ENCODE data around the gene CDC42BPB. TPM values are rescaled to one million over a fixed set of nuclear protein-coding genes. Genes with fewer than 3 reads are reported as not detected.

CDC42BPB gene
- total RNA-seq, 1 donor from 2014 or later, result 1.6 TPM

- Mint-ChIP-seq H3K27me3 (ENCODE audit: insufficient read depth) (peaks cover 26% of the 10 kb centered on the region), H3K27ac (no peak overlapping the region), H3K4me3 (no peak overlapping the region), H3K9me3 (no peaks in the 10 kb centered on the region), H3K4me1 (ENCODE audit: low read depth) (no peaks in the 10 kb centered on the region), H3K36me3 (ENCODE audit: low read depth) (no peaks in the 10 kb centered on the region)
- DNase-seq (ENCODE audit: low spot score), result no peak
- intact Hi-C loops (cut with micrococcal nuclease), result no loop called here
These were observed 41.9 kb upstream of the CDC42BPB start for GRCh38 chr14:103099081-103099732.

DNA sequence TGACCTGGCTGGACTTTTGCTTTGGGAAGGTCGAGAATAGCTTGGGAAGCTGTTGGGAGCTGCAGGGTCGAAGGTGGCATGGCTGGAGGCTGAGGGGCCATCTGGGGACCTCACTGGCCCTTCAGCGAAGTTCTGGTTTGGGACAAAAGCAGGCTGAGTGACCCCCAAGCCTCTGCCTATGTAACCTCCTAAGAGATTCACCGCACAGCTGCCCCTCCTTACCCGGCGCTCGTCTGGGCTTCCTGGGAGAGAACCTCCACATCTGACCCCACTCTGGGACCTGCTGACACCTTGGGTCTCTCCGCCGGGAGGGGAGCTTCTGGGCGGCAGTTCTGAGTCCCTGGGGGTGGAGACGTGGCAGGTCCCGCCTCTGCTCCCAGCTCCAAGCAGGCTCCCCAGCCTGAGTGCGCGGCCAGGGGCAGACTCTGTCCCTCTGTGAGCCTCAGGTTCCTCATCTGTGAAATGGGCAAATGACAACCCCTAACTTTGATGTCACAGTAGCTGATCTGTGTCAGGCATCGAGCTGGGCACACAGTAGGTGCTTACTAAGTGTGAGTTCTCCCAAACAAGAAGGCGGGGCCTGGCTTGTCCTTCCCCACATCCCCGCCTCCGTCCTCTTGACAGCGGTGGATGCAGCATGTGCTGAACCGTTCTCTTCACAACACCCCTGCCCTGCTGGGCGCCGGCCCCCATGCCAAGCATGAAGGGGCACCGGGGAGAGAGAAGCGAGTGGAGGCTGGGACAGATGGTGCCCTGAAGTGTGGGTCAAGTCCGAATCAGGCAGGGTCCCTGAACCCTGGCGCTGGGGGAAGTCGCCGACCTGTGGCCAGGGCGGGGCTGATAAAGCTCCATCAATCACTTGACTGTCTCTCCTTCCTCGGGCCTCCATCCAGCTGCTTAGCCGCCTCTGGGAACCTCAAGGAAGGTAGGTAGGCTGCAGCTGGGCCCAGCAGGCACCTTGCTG is 40.9 kb upstream of the CDC42BPB start:
- intact Hi-C loops (cut with micrococcal nuclease), result no loop called here
- no peak overlapping the region for H3K4me3 Mint-ChIP-seq

GRCh38 chr14:103097244-103097993 is 40.1 kb upstream of the CDC42BPB start:
- H3K27me3 Mint-ChIP-seq (ENCODE audit: insufficient read depth), result peaks cover 15% of the 10 kb centered on the region
- H3K36me3 Mint-ChIP-seq (ENCODE audit: low read depth), result no peaks in the 10 kb centered on the region
- no peak for DNase-seq (ENCODE audit: low spot score)
- no peaks in the 10 kb centered on the region for H3K9me3 Mint-ChIP-seq
- H3K4me1 Mint-ChIP-seq (ENCODE audit: low read depth), result no peaks in the 10 kb centered on the region
- no peak overlapping the region for H3K4me3 Mint-ChIP-seq
- H3K27ac Mint-ChIP-seq, result no peak overlapping the region
- intact Hi-C loops (cut with micrococcal nuclease), result no loop called here

More for the DNA sequence above, 40.9 kb upstream of the CDC42BPB start:
- H3K27ac Mint-ChIP-seq, result no peak overlapping the region
- H3K9me3 Mint-ChIP-seq, result no peaks in the 10 kb centered on the region
- peaks cover 21% of the 10 kb centered on the region for H3K27me3 Mint-ChIP-seq (ENCODE audit: insufficient read depth)
- no peak for DNase-seq (ENCODE audit: low spot score)
- H3K4me1 Mint-ChIP-seq (ENCODE audit: low read depth), result no peaks in the 10 kb centered on the region
- no peaks in the 10 kb centered on the region for H3K36me3 Mint-ChIP-seq (ENCODE audit: low read depth)

- no peak for DNase-seq (ENCODE audit: low spot score)
- no peaks in the 10 kb centered on the region for H3K9me3 Mint-ChIP-seq
- intact Hi-C loops (cut with micrococcal nuclease), result no loop called here
- peaks cover 7% of the 10 kb centered on the region for H3K27me3 Mint-ChIP-seq (ENCODE audit: insufficient read depth)
- no peak overlapping the region for H3K4me3 Mint-ChIP-seq
- no peaks in the 10 kb centered on the region for H3K4me1 Mint-ChIP-seq (ENCODE audit: low read depth)
- no peak overlapping the region for H3K27ac Mint-ChIP-seq
- no peaks in the 10 kb centered on the region for H3K36me3 Mint-ChIP-seq (ENCODE audit: low read depth)
These were observed 39.0 kb upstream of the CDC42BPB start for GRCh38 chr14:103096387-103096786.

- Mint-ChIP-seq H3K4me1 (ENCODE audit: low read depth) (no peaks in the 10 kb centered on the region), H3K27ac (no peak overlapping the region), H3K27me3 (ENCODE audit: insufficient read depth) (no peaks in the 10 kb centered on the region), H3K4me3 (no peak overlapping the region), H3K9me3 (no peaks in the 10 kb centered on the region), H3K36me3 (ENCODE audit: low read depth) (no peaks in the 10 kb centered on the region)
- DNase-seq (ENCODE audit: low spot score), result no peak
- intact Hi-C loops (cut with micrococcal nuclease), result no loop called here
These were observed 37.9 kb upstream of the CDC42BPB start for GRCh38 chr14:103095210-103095778.

- Mint-ChIP-seq H3K4me3 (no peak within 1 kb of the TSS), H3K27me3 (ENCODE audit: insufficient read depth) (no peaks in the 10 kb centered on the region), H3K9me3 (no peaks in the 10 kb centered on the region), H3K27ac (no peak within 1 kb of the TSS), H3K4me1 (ENCODE audit: low read depth) (no peaks in the 10 kb centered on the region), H3K36me3 (ENCODE audit: low read depth) (no peaks in the 10 kb centered on the region)
- DNase-seq (ENCODE audit: low spot score), result no peak
- intact Hi-C loops (cut with micrococcal nuclease), result no loop called here
These were observed 37.3 kb upstream of the CDC42BPB start, which contains the start of gene EXOC3L4 for GRCh38 chr14:103094406-103095209. Gene EXOC3L4, plus strand, starts transcription at chr14:103094725. Its CDS starts 5,495 bp downstream, at chr14:103100220.

- Mint-ChIP-seq H3K36me3 (ENCODE audit: low read depth) (no peaks in the 10 kb centered on the region), H3K27ac (no peak overlapping the region), H3K27me3 (ENCODE audit: insufficient read depth) (no peaks in the 10 kb centered on the region), H3K4me3 (no peak overlapping the region), H3K9me3 (no peaks in the 10 kb centered on the region), H3K4me1 (ENCODE audit: low read depth) (no peaks in the 10 kb centered on the region)
- no peak for DNase-seq (ENCODE audit: low spot score)
- intact Hi-C loops (cut with micrococcal nuclease), result no loop called here
These were observed 36.6 kb upstream of the CDC42BPB start for GRCh38 chr14:103093856-103094405.

DNA sequence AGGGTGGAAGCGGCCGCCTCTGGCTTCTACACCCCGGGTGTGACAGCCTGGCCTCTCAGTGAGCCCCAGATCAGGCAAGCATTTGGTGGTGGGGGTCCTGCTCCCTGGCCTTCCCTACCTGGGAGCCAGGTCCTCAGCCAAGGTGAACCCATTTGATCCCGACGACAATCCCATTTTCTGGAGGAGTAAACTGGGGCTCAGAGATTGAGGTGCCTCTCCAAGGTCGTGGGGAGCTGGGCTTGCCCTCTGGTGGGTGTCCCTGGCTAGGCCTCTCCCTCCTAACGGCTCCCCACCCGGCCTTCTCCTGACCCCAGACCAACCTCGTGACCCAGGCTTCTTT is 34.5 kb upstream of the CDC42BPB start:
- Mint-ChIP-seq H3K36me3 (ENCODE audit: low read depth) (no peaks in the 10 kb centered on the region), H3K9me3 (no peaks in the 10 kb centered on the region), H3K27ac (no peak overlapping the region), H3K4me1 (ENCODE audit: low read depth) (no peaks in the 10 kb centered on the region), H3K27me3 (ENCODE audit: insufficient read depth) (no peaks in the 10 kb centered on the region), H3K4me3 (no peak overlapping the region)
- no peak for DNase-seq (ENCODE audit: low spot score)
- intact Hi-C loops (cut with micrococcal nuclease), result loop anchor here (1.0 kb wide), 2 partner anchors 17 to 398 kb away; no protein-coding TSS in a partner anchor

- Mint-ChIP-seq H3K27ac (no peak overlapping the region), H3K36me3 (ENCODE audit: low read depth) (no peaks in the 10 kb centered on the region), H3K27me3 (ENCODE audit: insufficient read depth) (no peaks in the 10 kb centered on the region), H3K4me1 (ENCODE audit: low read depth) (no peaks in the 10 kb centered on the region), H3K4me3 (peak overlapping the region; percentile 19), H3K9me3 (no peaks in the 10 kb centered on the region)
- intact Hi-C loops (cut with micrococcal nuclease), result loop anchor here (1.0 kb wide), 2 partner anchors 16 to 397 kb away; no protein-coding TSS in a partner anchor
- DNase-seq (ENCODE audit: low spot score), result peak; percentile 64
These were observed 33.9 kb upstream of the CDC42BPB start for GRCh38 chr14:103091041-103091882.

GRCh38 chr14:103090481-103091020 is 33.2 kb upstream of the CDC42BPB start:
- Mint-ChIP-seq H3K4me3 (no peak overlapping the region), H3K27ac (no peak overlapping the region), H3K9me3 (no peaks in the 10 kb centered on the region), H3K36me3 (ENCODE audit: low read depth) (no peaks in the 10 kb centered on the region), H3K27me3 (ENCODE audit: insufficient read depth) (no peaks in the 10 kb centered on the region), H3K4me1 (ENCODE audit: low read depth) (no peaks in the 10 kb centered on the region)
- intact Hi-C loops (cut with micrococcal nuclease), result loop anchor here (1.0 kb wide), 2 partner anchors 15 to 396 kb away; no protein-coding TSS in a partner anchor
- no peak for DNase-seq (ENCODE audit: low spot score)
